Testis (tissue), 2 donors: ENCODE results near the gene AKIRIN2.

ENCODE experiments used
- POLR2A ChIP-seq: fragments of 450-650 bp; IDR thresholded peaks from one replicate; pipeline ENCODE4 v1.6.1; 2017; ENCODE audit warnings: antibody characterized with exemption, mild to moderate bottlenecking, moderate library complexity
- TF ChIP-seq, protein P1 (sequence below), 3 experiments: fragments of 450-650 bp in 2 of 3; fragments of 200-600 bp in 1 of 3; sonication (generic) in 1 of 3; IDR thresholded peaks; one replicate each; pipeline ENCODE4 v1.5.1; 2016 to 2019; ENCODE audit warnings: antibody characterized with exemption in 3 of 3, mild to moderate bottlenecking in 2 of 3, moderate library complexity in 1 of 3

DNA sequence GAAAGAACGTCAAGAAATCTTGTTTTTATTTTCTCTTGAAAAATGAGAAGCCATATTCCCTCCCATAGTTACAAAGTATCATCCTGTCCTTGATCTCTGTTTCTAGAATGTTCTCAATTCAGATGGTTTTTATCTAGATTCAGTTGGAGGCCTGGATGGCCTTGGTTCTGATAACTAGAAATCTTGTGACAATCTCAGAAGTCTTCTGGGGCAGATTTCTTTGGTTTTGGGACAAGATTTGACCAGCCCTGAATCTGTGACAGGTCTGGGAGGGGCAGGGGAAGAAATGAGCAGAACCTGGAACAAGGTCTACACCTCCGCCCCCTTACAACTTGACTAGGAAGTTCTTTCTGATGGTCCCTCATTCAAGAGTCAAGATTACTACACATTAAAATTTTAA is 41.4 kb upstream of the AKIRIN2 start:
- no peak for TF ChIP-seq POLR2A
- TF ChIP-seq, protein P1, sequence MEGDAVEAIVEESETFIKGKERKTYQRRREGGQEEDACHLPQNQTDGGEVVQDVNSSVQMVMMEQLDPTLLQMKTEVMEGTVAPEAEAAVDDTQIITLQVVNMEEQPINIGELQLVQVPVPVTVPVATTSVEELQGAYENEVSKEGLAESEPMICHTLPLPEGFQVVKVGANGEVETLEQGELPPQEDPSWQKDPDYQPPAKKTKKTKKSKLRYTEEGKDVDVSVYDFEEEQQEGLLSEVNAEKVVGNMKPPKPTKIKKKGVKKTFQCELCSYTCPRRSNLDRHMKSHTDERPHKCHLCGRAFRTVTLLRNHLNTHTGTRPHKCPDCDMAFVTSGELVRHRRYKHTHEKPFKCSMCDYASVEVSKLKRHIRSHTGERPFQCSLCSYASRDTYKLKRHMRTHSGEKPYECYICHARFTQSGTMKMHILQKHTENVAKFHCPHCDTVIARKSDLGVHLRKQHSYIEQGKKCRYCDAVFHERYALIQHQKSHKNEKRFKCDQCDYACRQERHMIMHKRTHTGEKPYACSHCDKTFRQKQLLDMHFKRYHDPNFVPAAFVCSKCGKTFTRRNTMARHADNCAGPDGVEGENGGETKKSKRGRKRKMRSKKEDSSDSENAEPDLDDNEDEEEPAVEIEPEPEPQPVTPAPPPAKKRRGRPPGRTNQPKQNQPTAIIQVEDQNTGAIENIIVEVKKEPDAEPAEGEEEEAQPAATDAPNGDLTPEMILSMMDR (IDR thresholded peaks at IDR 0.05), result no peak
